Stimulated activated naive CD8-positive, alpha-beta T cell treated with anti-CD3 and anti-CD28 coated beads, Interleukin-15, Interleukin-2, amounts not matched to agents 100 ng/mL and 50 ng/mL, for 24 hours (primary cell): ENCODE results near the gene GRM1.

Source experiments
- H3K27ac Mint-ChIP-seq: one replicate; pipeline ENCODE4 v1.8.0; 2021; ENCODE audit warnings: mild to moderate bottlenecking, mixed read lengths
- H3K27me3 Mint-ChIP-seq: one replicate; pipeline ENCODE4 v1.8.0; 2021; ENCODE audit warnings: mixed read lengths
- H3K36me3 Mint-ChIP-seq: one replicate; pipeline ENCODE4 v1.8.0; 2021; ENCODE audit warnings: low read depth, mixed read lengths
- H3K4me1 Mint-ChIP-seq: one replicate; pipeline ENCODE4 v1.8.0; 2021; ENCODE audit warnings: low read depth, mixed read lengths
- H3K4me3 Mint-ChIP-seq: one replicate; pipeline ENCODE4 v1.8.0; 2021; ENCODE audit warnings: mild to moderate bottlenecking, mixed read lengths
- H3K9me3 Mint-ChIP-seq: one replicate; pipeline ENCODE4 v1.8.0; 2021; ENCODE audit warnings: mixed read lengths

GRM1 gene

GRCh38 chr6:146422789-146423375 is 394.0 kb downstream of the GRM1 start:
- H3K4me1 Mint-ChIP-seq: no peaks in the 10 kb centered on the region
- H3K9me3 Mint-ChIP-seq: no peaks in the 10 kb centered on the region
- no peaks in the 10 kb centered on the region for H3K36me3 Mint-ChIP-seq
- no peak overlapping the region for H3K4me3 Mint-ChIP-seq
- H3K27ac Mint-ChIP-seq: no peak overlapping the region
- peaks cover 7% of the 10 kb centered on the region for H3K27me3 Mint-ChIP-seq

GRCh38 chr6:146423452-146423851 is 394.6 kb downstream of the GRM1 start:
- Mint-ChIP-seq H3K27me3 (peaks cover 7% of the 10 kb centered on the region), H3K4me3 (no peak overlapping the region), H3K36me3 (no peaks in the 10 kb centered on the region), H3K4me1 (no peaks in the 10 kb centered on the region), H3K9me3 (no peaks in the 10 kb centered on the region), H3K27ac (no peak overlapping the region)

GRCh38 chr6:146426516-146426915 is 397.7 kb downstream of the GRM1 start:
- no peak overlapping the region for H3K4me3 Mint-ChIP-seq
- H3K36me3 Mint-ChIP-seq: no peaks in the 10 kb centered on the region
- H3K9me3 Mint-ChIP-seq: no peaks in the 10 kb centered on the region
- H3K27ac Mint-ChIP-seq: no peak overlapping the region
- H3K4me1 Mint-ChIP-seq: no peaks in the 10 kb centered on the region
- H3K27me3 Mint-ChIP-seq: peaks cover 4% of the 10 kb centered on the region

GRCh38 chr6:146429831-146430230 is 401.0 kb downstream of the GRM1 start:
- no peak overlapping the region for H3K27ac Mint-ChIP-seq
- no peaks in the 10 kb centered on the region for H3K9me3 Mint-ChIP-seq
- H3K4me3 Mint-ChIP-seq: no peak overlapping the region
- H3K27me3 Mint-ChIP-seq: peaks cover 13% of the 10 kb centered on the region
- no peaks in the 10 kb centered on the region for H3K36me3 Mint-ChIP-seq
- H3K4me1 Mint-ChIP-seq: no peaks in the 10 kb centered on the region

- no peaks in the 10 kb centered on the region for H3K4me1 Mint-ChIP-seq
- H3K27ac Mint-ChIP-seq: no peak overlapping the region
- peaks cover 33% of the 10 kb centered on the region for H3K27me3 Mint-ChIP-seq
- no peaks in the 10 kb centered on the region for H3K36me3 Mint-ChIP-seq
- H3K9me3 Mint-ChIP-seq: no peaks in the 10 kb centered on the region
- no peak overlapping the region for H3K4me3 Mint-ChIP-seq
Measured at GRCh38 chr6:146433881-146434731, 405.2 kb downstream of the GRM1 start.

- no peak overlapping the region for H3K27ac Mint-ChIP-seq
- H3K36me3 Mint-ChIP-seq: no peaks in the 10 kb centered on the region
Measured at GRCh38 chr6:146434732-146435390, 406.0 kb downstream of the GRM1 start.

GRCh38 chr6:146441907-146442306 is 413.0 kb downstream of the GRM1 start:
- no peak overlapping the region for H3K4me3 Mint-ChIP-seq
- no peak overlapping the region for H3K27ac Mint-ChIP-seq
- H3K9me3 Mint-ChIP-seq: no peaks in the 10 kb centered on the region
- H3K36me3 Mint-ChIP-seq: no peaks in the 10 kb centered on the region
- H3K27me3 Mint-ChIP-seq: peaks cover 14% of the 10 kb centered on the region
- H3K4me1 Mint-ChIP-seq: no peaks in the 10 kb centered on the region

More at GRCh38 chr6:146434732-146435390, 406.0 kb downstream of the GRM1 start:
- Mint-ChIP-seq H3K4me3 (no peak overlapping the region), H3K4me1 (no peaks in the 10 kb centered on the region), H3K27me3 (peaks cover 33% of the 10 kb centered on the region), H3K9me3 (no peaks in the 10 kb centered on the region)

- Mint-ChIP-seq H3K4me3 (no peak overlapping the region), H3K27ac (no peak overlapping the region), H3K36me3 (no peaks in the 10 kb centered on the region), H3K9me3 (peaks cover 6% of the 10 kb centered on the region), H3K27me3 (peaks cover 5% of the 10 kb centered on the region), H3K4me1 (no peaks in the 10 kb centered on the region)
Measured at GRCh38 chr6:146444189-146444588, 415.3 kb downstream of the GRM1 start.

- H3K27ac Mint-ChIP-seq: no peak overlapping the region
- H3K9me3 Mint-ChIP-seq: peaks cover 7% of the 10 kb centered on the region
- no peaks in the 10 kb centered on the region for H3K4me1 Mint-ChIP-seq
- H3K27me3 Mint-ChIP-seq: peaks cover 2% of the 10 kb centered on the region
- no peak overlapping the region for H3K4me3 Mint-ChIP-seq
- no peaks in the 10 kb centered on the region for H3K36me3 Mint-ChIP-seq
Measured at GRCh38 chr6:146445233-146445632, 416.4 kb downstream of the GRM1 start.

GRCh38 chr6:146456886-146457285 is 428.0 kb downstream of the GRM1 start:
- Mint-ChIP-seq H3K27ac (no peak overlapping the region), H3K36me3 (no peaks in the 10 kb centered on the region), H3K27me3 (no peaks in the 10 kb centered on the region), H3K4me1 (no peaks in the 10 kb centered on the region), H3K4me3 (no peak overlapping the region), H3K9me3 (peaks cover 27% of the 10 kb centered on the region)

GRCh38 chr6:146460941-146461340 is 432.1 kb downstream of the GRM1 start:
- Mint-ChIP-seq H3K4me3 (no peak overlapping the region), H3K4me1 (no peaks in the 10 kb centered on the region), H3K36me3 (no peaks in the 10 kb centered on the region), H3K27ac (no peak overlapping the region), H3K9me3 (peaks cover 27% of the 10 kb centered on the region), H3K27me3 (no peaks in the 10 kb centered on the region)

GRCh38 chr6:146470091-146470770 is 441.4 kb downstream of the GRM1 start:
- Mint-ChIP-seq H3K27ac (no peak overlapping the region), H3K9me3 (no peaks in the 10 kb centered on the region), H3K27me3 (no peaks in the 10 kb centered on the region), H3K36me3 (no peaks in the 10 kb centered on the region), H3K4me1 (no peaks in the 10 kb centered on the region), H3K4me3 (no peak overlapping the region)

- Mint-ChIP-seq H3K27me3 (no peaks in the 10 kb centered on the region), H3K27ac (no peak overlapping the region), H3K4me3 (no peak overlapping the region), H3K9me3 (no peaks in the 10 kb centered on the region), H3K36me3 (no peaks in the 10 kb centered on the region), H3K4me1 (no peaks in the 10 kb centered on the region)
Measured at GRCh38 chr6:146472918-146473317, 444.1 kb downstream of the GRM1 start.

GRCh38 chr6:146481527-146481926 is 452.7 kb downstream of the GRM1 start:
- H3K27ac Mint-ChIP-seq: no peak overlapping the region
- H3K9me3 Mint-ChIP-seq: peaks cover 8% of the 10 kb centered on the region
- no peak overlapping the region for H3K4me3 Mint-ChIP-seq
- no peaks in the 10 kb centered on the region for H3K27me3 Mint-ChIP-seq
- no peaks in the 10 kb centered on the region for H3K4me1 Mint-ChIP-seq
- H3K36me3 Mint-ChIP-seq: no peaks in the 10 kb centered on the region

- no peak overlapping the region for H3K4me3 Mint-ChIP-seq
- H3K27me3 Mint-ChIP-seq: no peaks in the 10 kb centered on the region
- H3K36me3 Mint-ChIP-seq: no peaks in the 10 kb centered on the region
- no peak overlapping the region for H3K27ac Mint-ChIP-seq
- H3K9me3 Mint-ChIP-seq: peaks cover 5% of the 10 kb centered on the region
- H3K4me1 Mint-ChIP-seq: no peaks in the 10 kb centered on the region
Measured at GRCh38 chr6:146484411-146484810, 455.5 kb downstream of the GRM1 start.
